GM10266 (cell line): ENCODE measurements around the gene STUM.

Experiments
- DNase-seq: peaks from one replicate; pipeline ENCODE4 v3.0.0; 2012; ENCODE audit errors: extremely low spot score
- CTCF ChIP-seq: IDR thresholded peaks from 2 replicates; pipeline ENCODE4 v1.5.1; 2012; ENCODE audit warnings: mild to moderate bottlenecking, low read depth; ENCODE audit not compliant: control insufficient read depth, insufficient read depth; ENCODE audit errors: missing control alignments

The STUM gene

GRCh38 chr1:226525750-226526149, 22.8 kb upstream of the STUM start:
- TF ChIP-seq CTCF = no peak
- DNase-seq = no peak

GRCh38 chr1:226526801-226527595, 21.6 kb upstream of the STUM start:
- no peak for TF ChIP-seq CTCF
- no peak for DNase-seq

GRCh38 chr1:226529891-226530290, 18.7 kb upstream of the STUM start:
- DNase-seq = no peak
- TF ChIP-seq CTCF = no peak

- TF ChIP-seq CTCF = no peak
- DNase-seq = no peak
Measured at GRCh38 chr1:226530591-226530990, 18.0 kb upstream of the STUM start.

- DNase-seq = no peak
- TF ChIP-seq CTCF = no peak
Measured at GRCh38 chr1:226531360-226532093, 17.0 kb upstream of the STUM start.

- no peak for TF ChIP-seq CTCF
- DNase-seq = no peak
Measured at GRCh38 chr1:226532553-226532952, 16.0 kb upstream of the STUM start.

GRCh38 chr1:226533220-226533619, 15.3 kb upstream of the STUM start:
- no peak for DNase-seq
- no peak for TF ChIP-seq CTCF
